Measurements from ENCODE around the gene CAMSAP2. TPM values are rescaled to one million over a fixed set of nuclear protein-coding genes. Genes with fewer than 3 reads are reported as not detected.

Gene CAMSAP2
- total RNA-seq, 1 experiment from 2014 or later, result 25.0 TPM

- Histone ChIP-seq H3K4me2 (ENCODE audit: low read length) (no peak overlapping the region), H4K20me1 (ENCODE audit: insufficient read depth) (no peaks in the 10 kb centered on the region), H3K27me3 (ENCODE audit: insufficient read depth, low read length) (no peaks in the 10 kb centered on the region), H3K79me2 (ENCODE audit: insufficient read depth, low read length) (no peaks in the 10 kb centered on the region), H2AFZ (ENCODE audit: low read depth, low read length, poor library complexity, severe bottlenecking) (no peak overlapping the region), H3K9ac (ENCODE audit: low read length) (no peak overlapping the region), H3K9me3 (ENCODE audit: control insufficient read depth in 1 of 2, insufficient read depth in 1 of 2, low read depth in 1 of 2, low read length in 2 of 2) (no peaks in the 10 kb centered on the region), H3K4me1 (ENCODE audit: control insufficient read depth in 1 of 2, insufficient read depth in 2 of 2, low read length in 2 of 2) (peaks cover 17 to 33% of the 10 kb centered on the region in 2 experiments), H3K27ac (ENCODE audit: low read depth, low read length) (no peak overlapping the region), H3K4me3 (replicated peaks in 1 of 2; ENCODE audit: low read depth in 1 of 2, low read length in 2 of 2) (no peak overlapping the region), H3K9me2 (ENCODE audit: insufficient read depth) (no peaks in the 10 kb centered on the region), H3K36me3 (ENCODE audit: control insufficient read depth in 1 of 2, insufficient read depth in 2 of 2, low read length in 2 of 2) (no peaks in the 10 kb centered on the region)
- ChIA-PET POLR2A (no interaction called here), RAD21 (ENCODE audit: low non-redundant PET in 1 of 2, low total read pairs in 2 of 2, uncharacterized antibody in 2 of 2, unreplicated experiment in 2 of 2) (no interaction called here), CTCF (no interaction called here)
- no peak for DNase-seq (ENCODE audit: low read depth, low spot score)
- no TSS peak for BruUV-seq (replicated peaks)
- TF ChIP-seq POLR2A (IDR thresholded peaks at IDR 0.05; ENCODE audit: borderline replicate concordance, extremely low read depth, insufficient read depth, insufficient read length), result no peak
- intact Hi-C loops (cut with micrococcal nuclease), result no loop called here
- no peak for ATAC-seq
Observed at GRCh38 chr1:200888349-200888838, 149.7 kb downstream of the CAMSAP2 start.

GRCh38 chr1:200889571-200889970 lies 150.9 kb downstream of the CAMSAP2 start:
- peaks cover 27 to 45% of the 10 kb centered on the region in 2 experiments for H3K4me1 ChIP-seq (ENCODE audit: control insufficient read depth in 1 of 2, insufficient read depth in 2 of 2, low read length in 2 of 2)

More at GRCh38 chr1:200889571-200889970, 150.9 kb downstream of the CAMSAP2 start:
- H4K20me1 ChIP-seq (ENCODE audit: insufficient read depth), result no peaks in the 10 kb centered on the region
- no peak overlapping the region for H2AFZ ChIP-seq (ENCODE audit: low read depth, low read length, poor library complexity, severe bottlenecking)
- no peak overlapping the region for H3K27ac ChIP-seq (ENCODE audit: low read depth, low read length)
- H3K79me2 ChIP-seq (ENCODE audit: insufficient read depth, low read length), result no peaks in the 10 kb centered on the region
- no peak overlapping the region for H3K4me3 ChIP-seq (replicated peaks in 1 of 2; ENCODE audit: low read depth in 1 of 2, low read length in 2 of 2)
- BruUV-seq (replicated peaks), result no TSS peak
- H3K4me2 ChIP-seq (ENCODE audit: low read length), result no peak overlapping the region
- H3K9ac ChIP-seq (ENCODE audit: low read length), result no peak overlapping the region
- ChIA-PET CTCF (no interaction called here), POLR2A (interaction anchor here (1.2 kb wide), 1 partner anchor 12 kb away, joined by 3 read pairs; no protein-coding TSS in a partner anchor), RAD21 (ENCODE audit: low non-redundant PET in 1 of 2, low total read pairs in 2 of 2, uncharacterized antibody in 2 of 2, unreplicated experiment in 2 of 2) (no interaction called here)
- H3K9me2 ChIP-seq (ENCODE audit: insufficient read depth), result no peaks in the 10 kb centered on the region
- intact Hi-C loops (cut with micrococcal nuclease), result no loop called here
- ATAC-seq (no peak), DNase-seq (ENCODE audit: low read depth, low spot score) (no peak)
- H3K36me3 ChIP-seq (ENCODE audit: control insufficient read depth in 1 of 2, insufficient read depth in 2 of 2, low read length in 2 of 2), result no peaks in the 10 kb centered on the region
- H3K9me3 ChIP-seq (ENCODE audit: control insufficient read depth in 1 of 2, insufficient read depth in 1 of 2, low read depth in 1 of 2, low read length in 2 of 2), result no peaks in the 10 kb centered on the region
- H3K27me3 ChIP-seq (ENCODE audit: insufficient read depth, low read length), result no peaks in the 10 kb centered on the region
- TF ChIP-seq ZNF274 (IDR thresholded peaks at IDR 0.05; ENCODE audit: low read depth, low read length) (no peak), TCF7L2 (IDR thresholded peaks at IDR 0.05; ENCODE audit: borderline replicate concordance, extremely low read depth, insufficient read depth, insufficient read length) (no peak), EGR1 (IDR thresholded peaks at IDR 0.05; ENCODE audit: low read depth) (no peak), CBX3 (IDR thresholded peaks at IDR 0.05; ENCODE audit: low read depth) (no peak), RAD21 (IDR thresholded peaks at IDR 0.05; ENCODE audit: low read depth) (no peak), SRF (IDR thresholded peaks at IDR 0.05; ENCODE audit: low read depth) (no peak)
